ENCODE data around the gene CCDC154. TPM values are rescaled to one million over a fixed set of nuclear protein-coding genes. Genes with fewer than 3 reads are reported as not detected.
A peak's percentile ranks its signal among the peaks of the same experiment; 100 is the strongest.

Gene CCDC154
- total and polyA plus RNA-seq, 4 donors, result 0.63 to 4.5 (median 1.4) TPM

DNA sequence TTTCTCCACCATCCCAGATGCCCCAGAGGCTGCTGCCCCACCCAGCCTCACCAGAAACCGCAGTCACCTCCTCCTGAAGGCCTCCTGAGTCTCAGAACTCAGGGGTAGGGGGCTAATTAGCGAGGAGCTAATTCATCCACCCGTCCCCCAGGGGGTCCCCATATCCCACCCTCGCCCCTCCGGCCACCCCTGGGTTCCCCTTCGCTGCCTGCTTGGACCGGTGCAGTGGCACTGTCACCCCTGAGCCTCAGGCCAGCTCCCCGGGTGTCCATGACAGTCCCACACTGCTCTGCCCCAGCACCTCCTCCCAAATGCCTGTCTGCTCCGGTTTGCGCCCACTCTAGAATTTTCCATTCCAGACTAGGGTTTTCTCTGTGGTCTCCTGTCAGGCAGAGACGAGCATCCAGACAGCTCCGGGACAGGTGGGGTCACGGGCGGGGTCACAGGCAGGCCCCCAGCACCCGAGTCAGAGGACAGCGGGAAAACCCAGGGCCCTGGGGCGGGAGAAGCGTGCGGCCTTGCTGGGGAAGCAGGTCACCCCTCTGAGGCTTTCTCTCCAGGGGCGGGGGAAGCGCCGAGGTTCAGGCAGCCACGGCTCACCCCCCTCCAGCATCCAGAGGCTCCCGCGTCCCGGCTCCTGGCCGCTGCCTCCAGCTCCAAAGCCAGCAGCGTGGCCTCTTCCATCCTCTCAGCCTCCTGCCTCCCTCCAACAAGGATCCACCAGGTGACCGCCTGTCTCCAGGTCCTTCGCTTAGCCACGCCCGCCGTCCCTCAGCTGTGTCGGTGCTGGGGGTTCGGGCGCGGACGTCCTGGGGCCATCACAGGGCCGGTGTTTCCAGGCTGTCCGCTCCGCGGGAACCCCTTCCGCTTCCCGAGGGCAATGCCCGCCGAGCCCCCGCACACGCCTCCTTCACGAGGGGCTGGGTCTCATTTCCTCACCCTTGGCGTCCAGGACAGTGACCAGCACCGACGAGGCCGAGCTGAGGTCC lies 16.6 kb downstream of the CCDC154 start:
- Histone ChIP-seq H3K4me3 (no peak overlapping the region), H3K9ac (ENCODE audit: insufficient read depth in 1 of 2, low read length in 2 of 2) (no peak overlapping the region), H3K27ac (ENCODE audit: low read depth in 1 of 2, low read length in 1 of 2) (no peak overlapping the region), H3K27me3 (ENCODE audit: control insufficient read depth in 3 of 3, insufficient read depth in 3 of 3, low read length in 2 of 3) (no peaks in the 10 kb centered on the region), H3K4me1 (ENCODE audit: control insufficient read depth in 5 of 5, insufficient read depth in 5 of 5, low read length in 5 of 5) (peaks cover 0 to 25% (median 0%) of the 10 kb centered on the region in 5 donors), H3K36me3 (ENCODE audit: control insufficient read depth in 4 of 4, insufficient read depth in 4 of 4, low read length in 4 of 4) (no peaks in the 10 kb centered on the region), H3K9me3 (ENCODE audit: control insufficient read depth in 4 of 4, insufficient read depth in 3 of 4, low read length in 3 of 4) (no peaks in the 10 kb centered on the region)
- TF ChIP-seq, protein P1, sequence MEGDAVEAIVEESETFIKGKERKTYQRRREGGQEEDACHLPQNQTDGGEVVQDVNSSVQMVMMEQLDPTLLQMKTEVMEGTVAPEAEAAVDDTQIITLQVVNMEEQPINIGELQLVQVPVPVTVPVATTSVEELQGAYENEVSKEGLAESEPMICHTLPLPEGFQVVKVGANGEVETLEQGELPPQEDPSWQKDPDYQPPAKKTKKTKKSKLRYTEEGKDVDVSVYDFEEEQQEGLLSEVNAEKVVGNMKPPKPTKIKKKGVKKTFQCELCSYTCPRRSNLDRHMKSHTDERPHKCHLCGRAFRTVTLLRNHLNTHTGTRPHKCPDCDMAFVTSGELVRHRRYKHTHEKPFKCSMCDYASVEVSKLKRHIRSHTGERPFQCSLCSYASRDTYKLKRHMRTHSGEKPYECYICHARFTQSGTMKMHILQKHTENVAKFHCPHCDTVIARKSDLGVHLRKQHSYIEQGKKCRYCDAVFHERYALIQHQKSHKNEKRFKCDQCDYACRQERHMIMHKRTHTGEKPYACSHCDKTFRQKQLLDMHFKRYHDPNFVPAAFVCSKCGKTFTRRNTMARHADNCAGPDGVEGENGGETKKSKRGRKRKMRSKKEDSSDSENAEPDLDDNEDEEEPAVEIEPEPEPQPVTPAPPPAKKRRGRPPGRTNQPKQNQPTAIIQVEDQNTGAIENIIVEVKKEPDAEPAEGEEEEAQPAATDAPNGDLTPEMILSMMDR (IDR thresholded peaks at IDR 0.05; ENCODE audit: control extremely low read depth, extremely low read depth), result no peak
- DNase-seq, result peak in 1 of 3 donors; percentile 11
- 84 to 87% methylated on average over 49 to 53 of the region's 53 CpGs for WGBS, 2 donors
- ATAC-seq (ENCODE audit: insufficient read depth, low FRiP score), result no peak

GRCh38 chr16:1426734-1427471 lies 17.5 kb downstream of the CCDC154 start:
- Histone ChIP-seq H3K27ac (ENCODE audit: low read depth in 1 of 2, low read length in 1 of 2) (no peak overlapping the region), H3K4me3 (no peak overlapping the region), H3K27me3 (ENCODE audit: control insufficient read depth in 3 of 3, insufficient read depth in 3 of 3, low read length in 2 of 3) (no peaks in the 10 kb centered on the region), H3K4me1 (ENCODE audit: control insufficient read depth in 5 of 5, insufficient read depth in 5 of 5, low read length in 5 of 5) (peaks cover 0 to 21% (median 0%) of the 10 kb centered on the region in 5 donors), H3K9me3 (ENCODE audit: control insufficient read depth in 4 of 4, insufficient read depth in 3 of 4, low read length in 3 of 4) (no peaks in the 10 kb centered on the region), H3K36me3 (ENCODE audit: control insufficient read depth in 4 of 4, insufficient read depth in 4 of 4, low read length in 4 of 4) (no peaks in the 10 kb centered on the region), H3K9ac (ENCODE audit: insufficient read depth in 1 of 2, low read length in 2 of 2) (no peak overlapping the region)
- TF ChIP-seq, protein P1 (IDR thresholded peaks at IDR 0.05; ENCODE audit: control extremely low read depth, extremely low read depth), result no peak
- DNase-seq (peak in 1 of 3 donors; percentile 16), ATAC-seq (ENCODE audit: insufficient read depth, low FRiP score) (no peak)
- WGBS, 2 donors, result 82 to 89% methylated on average over 42 of the region's 42 CpGs

GRCh38 chr16:1425616-1426370 lies 18.6 kb downstream of the CCDC154 start:
- Histone ChIP-seq H3K4me3 (no peak overlapping the region), H3K27me3 (ENCODE audit: control insufficient read depth in 3 of 3, insufficient read depth in 3 of 3, low read length in 2 of 3) (no peaks in the 10 kb centered on the region), H3K9me3 (ENCODE audit: control insufficient read depth in 4 of 4, insufficient read depth in 3 of 4, low read length in 3 of 4) (no peaks in the 10 kb centered on the region), H3K9ac (ENCODE audit: insufficient read depth in 1 of 2, low read length in 2 of 2) (no peak overlapping the region), H3K27ac (ENCODE audit: low read depth in 1 of 2, low read length in 1 of 2) (no peak overlapping the region), H3K4me1 (ENCODE audit: control insufficient read depth in 5 of 5, insufficient read depth in 5 of 5, low read length in 5 of 5) (peaks cover 0 to 20% (median 0%) of the 10 kb centered on the region in 5 donors), H3K36me3 (ENCODE audit: control insufficient read depth in 4 of 4, insufficient read depth in 4 of 4, low read length in 4 of 4) (no peaks in the 10 kb centered on the region)
- peak in 1 of 3 donors; percentile 12 for DNase-seq
- WGBS, 2 donors, result 80 to 92% methylated on average over 16 of the region's 16 CpGs
- TF ChIP-seq, protein P1 (IDR thresholded peaks at IDR 0.05; ENCODE audit: control extremely low read depth, extremely low read depth), result no peak
- no peak for ATAC-seq (ENCODE audit: insufficient read depth, low FRiP score)

Measured in lung (tissue), 12 donors.